Brain microvascular endothelial cell (primary cell): ENCODE measurements around the gene MYD88.

Source experiments
- DNase-seq: peaks from one replicate; pipeline ENCODE4 v3.0.0-alpha.2; 2020
- H3K27ac ChIP-seq: fragments of 250-450 bp; sonication (Bioruptor Pico); 2 replicates; pipeline ENCODE4 v1.5.1; 2020; ENCODE audit warnings: mild to moderate bottlenecking, moderate library complexity
- H3K27me3 ChIP-seq: fragments of 250-450 bp; sonication (Bioruptor Pico); replicated peaks from 2 replicates; pipeline ENCODE4 v1.5.1; 2020; ENCODE audit warnings: mild to moderate bottlenecking
- H3K36me3 ChIP-seq: fragments of 250-450 bp; sonication (Bioruptor Pico); replicated peaks from 2 replicates; pipeline ENCODE4 v1.5.1; 2020; ENCODE audit warnings: mild to moderate bottlenecking
- H3K4me3 ChIP-seq: 2 replicates; pipeline ENCODE4 v1.5.1; 2011; ENCODE audit warnings: low read depth, mild to moderate bottlenecking, control low read depth, low read length, moderate library complexity
- CTCF ChIP-seq: IDR thresholded peaks from 2 replicates; pipeline ENCODE4 v1.5.1; 2011; ENCODE audit warnings: low read depth, mild to moderate bottlenecking, moderate library complexity, low read length, control low read depth, inconsistent platforms; ENCODE audit errors: missing control alignments
- in situ Hi-C: cut with HindIII; loops from 2 replicates; pipeline ENCODE4 v1.10.0; 2017; ENCODE audit warnings: low sequenced_read_pairs, low pct_ligation_motif_present

Gene MYD88

DNA sequence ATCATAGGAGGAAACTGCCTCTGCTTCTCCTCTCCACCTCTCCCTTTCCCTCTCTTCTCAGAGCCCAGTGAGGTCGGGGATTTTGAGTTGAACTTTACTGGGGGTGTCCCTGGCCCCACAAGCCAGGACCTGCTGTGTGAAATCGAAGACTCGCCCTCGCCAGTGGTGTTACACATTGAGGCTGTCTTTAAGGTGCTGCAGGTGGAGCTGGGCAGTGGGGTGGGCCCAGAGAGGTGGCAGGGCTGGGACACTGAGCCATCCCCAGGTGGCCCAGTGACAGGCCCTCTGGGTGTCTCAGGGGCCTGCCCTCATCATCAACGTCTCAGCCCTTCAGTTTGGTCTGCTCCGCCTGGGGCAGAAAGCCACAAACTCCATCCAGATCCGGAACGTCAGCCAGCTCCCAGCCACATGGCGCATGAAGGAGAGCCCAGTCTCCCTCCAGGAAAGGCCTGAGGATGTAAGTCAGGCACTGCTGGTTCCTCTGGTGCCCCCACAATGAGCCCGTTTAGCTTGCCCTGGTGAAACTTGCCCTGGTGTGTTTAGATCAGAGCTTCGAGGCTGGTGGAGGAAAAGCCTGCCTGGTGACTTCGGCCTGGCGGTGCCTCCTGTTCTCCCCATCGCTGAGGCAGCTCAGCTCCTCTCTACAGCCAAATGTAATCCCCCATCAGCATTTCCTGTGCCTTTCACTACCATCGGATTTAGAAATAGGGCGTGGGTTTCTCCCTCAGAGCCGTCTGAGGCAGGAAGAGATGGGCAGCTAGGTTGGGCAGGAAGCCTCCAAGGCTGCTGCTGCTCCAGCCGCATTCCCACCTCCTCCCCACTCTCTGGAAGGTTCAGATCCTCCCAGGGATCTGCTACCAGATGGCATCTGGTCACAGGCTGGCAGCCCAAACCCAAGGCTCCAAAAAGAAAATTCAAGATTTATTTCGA lies 40.8 kb upstream of the MYD88 start:
- DNase-seq = no peak
- Histone ChIP-seq H3K4me3 (no peak overlapping the region), H3K27me3 (peaks cover 5% of the 10 kb centered on the region), H3K36me3 (no peaks in the 10 kb centered on the region), H3K27ac (no peak overlapping the region)
- in situ Hi-C loops = no loop called here
- no peak for TF ChIP-seq CTCF

DNA sequence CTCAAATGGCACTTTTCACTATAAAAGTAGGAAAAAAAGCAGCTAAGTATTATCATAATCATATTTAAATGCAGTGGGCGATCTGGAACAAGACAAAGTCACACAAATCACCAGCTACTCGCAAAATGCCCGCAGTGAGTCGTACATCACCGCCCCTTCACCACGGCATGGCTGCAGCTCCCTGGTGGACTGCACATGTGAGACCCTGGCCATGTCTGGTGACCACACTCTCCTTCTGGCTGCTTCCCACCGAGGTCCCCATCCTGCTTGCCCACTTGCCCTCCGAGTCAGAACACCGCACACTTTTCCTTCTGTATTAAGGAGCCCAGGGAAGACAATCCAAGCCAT lies 40.1 kb upstream of the MYD88 start:
- Histone ChIP-seq H3K36me3 (no peaks in the 10 kb centered on the region), H3K4me3 (no peak overlapping the region), H3K27ac (no peak overlapping the region), H3K27me3 (peaks cover 5% of the 10 kb centered on the region)
- DNase-seq = no peak
- no peak for TF ChIP-seq CTCF
- in situ Hi-C loops = no loop called here

- TF ChIP-seq CTCF = no peak
- H3K36me3 ChIP-seq = no peaks in the 10 kb centered on the region
- no peak overlapping the region for H3K27ac ChIP-seq
- H3K4me3 ChIP-seq = no peak overlapping the region
- in situ Hi-C loops = no loop called here
- peaks cover 5% of the 10 kb centered on the region for H3K27me3 ChIP-seq
- no peak for DNase-seq
Measured at GRCh38 chr3:38099518-38099917, 38.9 kb upstream of the MYD88 start.

- Histone ChIP-seq H3K27ac (no peak overlapping the region), H3K4me3 (no peak overlapping the region), H3K36me3 (no peaks in the 10 kb centered on the region), H3K27me3 (peaks cover 5% of the 10 kb centered on the region)
- no peak for DNase-seq
- in situ Hi-C loops = no loop called here
- TF ChIP-seq CTCF = no peak
Measured at GRCh38 chr3:38100498-38100897, 38.0 kb upstream of the MYD88 start.

DNA sequence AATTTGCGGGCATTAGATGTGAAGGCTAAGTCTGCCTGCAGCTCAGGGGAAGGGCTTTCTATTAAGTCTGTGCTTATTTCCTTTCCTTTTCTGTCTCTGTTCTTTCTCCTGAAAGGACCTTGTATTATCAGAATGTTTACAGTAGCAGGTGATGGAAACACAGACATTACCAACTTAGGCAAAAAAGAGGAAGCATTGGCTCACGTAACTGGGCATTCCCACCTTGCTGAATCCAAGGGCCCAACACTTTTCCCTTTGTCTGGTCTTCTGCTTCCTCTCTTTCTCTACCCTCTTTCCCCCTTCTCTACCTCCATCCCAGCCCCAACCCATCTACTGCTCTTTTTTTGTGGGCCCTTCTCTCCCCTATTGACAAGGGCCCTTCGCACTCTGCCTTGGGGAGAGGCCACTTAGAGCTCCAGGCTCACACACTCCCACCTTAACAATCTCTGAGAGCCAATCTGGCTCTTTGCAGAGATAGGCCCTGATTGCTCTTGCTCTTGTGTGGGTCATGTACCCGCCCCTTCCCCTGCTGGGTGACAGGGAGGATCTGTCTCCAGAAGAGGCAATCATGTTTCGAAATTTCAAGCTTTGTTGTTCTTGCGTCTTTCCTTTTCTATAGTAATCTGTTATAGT lies 36.5 kb upstream of the MYD88 start:
- in situ Hi-C loops = no loop called here
- no peak for DNase-seq
- Histone ChIP-seq H3K36me3 (no peaks in the 10 kb centered on the region), H3K27ac (no peak overlapping the region), H3K27me3 (peaks cover 5% of the 10 kb centered on the region), H3K4me3 (no peak overlapping the region)
- no peak for TF ChIP-seq CTCF
